SH-SY5Y (cell line): ENCODE measurements around the gene C7orf57.

Experiments used
- GATA2 ChIP-seq: IDR thresholded peaks from 2 replicates; pipeline ENCODE4 v1.6.1; 2011; ENCODE audit warnings: mild to moderate bottlenecking, low read depth, low read length
- GATA3 ChIP-seq: IDR thresholded peaks from 2 replicates; pipeline ENCODE4 v1.6.1; 2011; ENCODE audit warnings: low read depth, mild to moderate bottlenecking, low read length, moderate library complexity

DNA sequence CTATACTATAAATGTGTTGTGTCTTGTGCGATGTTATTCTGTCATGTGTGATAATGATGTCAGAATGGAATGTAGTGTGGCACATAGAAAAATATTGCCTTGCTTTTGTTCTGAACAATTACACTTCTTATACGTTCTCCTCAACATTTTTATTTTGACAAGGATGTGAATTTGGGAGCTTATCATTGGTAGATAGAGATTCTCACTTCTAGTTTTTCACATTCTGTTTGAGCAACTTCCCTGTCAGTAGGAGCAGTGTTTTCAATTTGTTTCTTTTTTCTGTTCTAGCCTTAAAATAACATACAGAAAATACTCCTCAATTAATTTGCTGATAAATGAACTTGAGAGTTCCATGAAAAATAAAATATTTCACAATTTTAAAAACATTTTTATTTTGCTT, 24.0 kb upstream of the C7orf57 start:
- TF ChIP-seq GATA3 (no peak), GATA2 (no peak)
